Heart left ventricle (tissue), 13 donors: ENCODE results near the gene ADCY9.

ENCODE experiments used
- CTCF ChIP-seq, 12 donors: fragments of 200-600 bp; sonication (generic) in 4 of 12; IDR thresholded peaks; one replicate each; pipeline versions ENCODE4 v1.5.0 to v1.8.0; 2018 to 2022; ENCODE audit warnings: antibody characterized with exemption in 12 of 12, mild to moderate bottlenecking in 5 of 12
- POLR2A ChIP-seq, 2 donors: fragments of 450-650 bp; IDR thresholded peaks; one replicate each; pipeline ENCODE4 v1.6.1; 2017; ENCODE audit warnings: antibody characterized with exemption in 2 of 2, mild to moderate bottlenecking in 2 of 2, moderate library complexity in 2 of 2
- donor health status: ischemic (EF 13 %, LVEDD 7.1; RV severe dilation, severe dysfunction).
- donor health status: DM: no; HTN: yes; CAD: no.
- donor health status: DM: no; HTN: no; CAD: no.
- donor health status: ischemic (EF 25% LVEDD 6.9; RV normal size, moderate dysfunction).
- donor health status: ischemic (EF 25% LVEDD 5.7; RV mildly dilated, moderate dysfunction).
- donor health status: ischemic (EF 35%, LVEDD 5.7; RV mildly dilated, moderate dysfunction).
- donor health status: nonischemic (EF 11% LVEDD 7.7; RV severe dilation, severe dysfunction).
- donor health status: DM: yes; HTN: yes; CAD: no.
- donor health status: PGD.
- donor health status: ischemic (EF 29% LVEDD 5.4; RV normal size, mild dysfunction).
- donor health status: nonischemic (EF 23%, LVEDD 6.1; RV moderate dilation, normal function).

GRCh38 chr16:4075534-4075933 is 40.7 kb downstream of the ADCY9 start:
- TF ChIP-seq CTCF (IDR thresholded peaks at IDR 0.05) (no peak), POLR2A (IDR thresholded peaks at IDR 0.05) (no peak)
